ENCODE measurements around the gene CADPS2. TPM values are rescaled to one million over a fixed set of nuclear protein-coding genes. Genes with fewer than 3 reads are reported as not detected.

CADPS2 gene
- total and polyA plus RNA-seq, 8 donors = 7.7 to 27.3 (median 18.6) TPM

GRCh38 chr7:122299624-122300210 lies 586.5 kb downstream of the CADPS2 start:
- Histone ChIP-seq H3K9me3 (no peaks in the 10 kb centered on the region), H3K4me3 (peak overlapping the region in 1 of 4 donors; percentile 28), H3K27me3 (peaks cover 4 to 62% (median 20%) of the 10 kb centered on the region in 4 donors), H3K4me1 (peaks cover 0 to 8% (median under 1%) of the 10 kb centered on the region in 3 donors), H3K36me3 (no peaks in the 10 kb centered on the region), H3K27ac (no peak overlapping the region)
- TF ChIP-seq CTCF (IDR thresholded peaks at IDR 0.05) = no peak
- no peak for FAIRE-seq
- WGBS, 2 donors = 13 to 16% methylated on average over 32 of the region's 32 CpGs
- peak in 2 of 6 donors; percentile 40 to 50 for DNase-seq
- intact Hi-C loops (cut with DNase I) = no loop called here
- peak in 2 of 4 donors; percentile 11 to 17 for ATAC-seq

- Histone ChIP-seq H3K4me3 (no peak overlapping the region), H3K27ac (no peak overlapping the region), H3K9me3 (no peaks in the 10 kb centered on the region), H3K27me3 (peaks cover 4 to 58% (median 21%) of the 10 kb centered on the region in 4 donors), H3K36me3 (no peaks in the 10 kb centered on the region), H3K4me1 (peaks cover 0 to 5% (median 0%) of the 10 kb centered on the region in 3 donors)
- 64 to 68% methylated on average over 2 of the region's 2 CpGs for WGBS, 2 donors
- ATAC-seq (no peak), FAIRE-seq (no peak), DNase-seq (no peak)
- intact Hi-C loops (cut with DNase I) = no loop called here
- no peak for TF ChIP-seq CTCF (IDR thresholded peaks at IDR 0.05)
These were observed 587.6 kb downstream of the CADPS2 start for GRCh38 chr7:122298618-122299017.

GRCh38 chr7:122298131-122298530 lies 588.1 kb downstream of the CADPS2 start:
- DNase-seq (no peak), ATAC-seq (no peak), FAIRE-seq (no peak)
- Histone ChIP-seq H3K36me3 (no peaks in the 10 kb centered on the region), H3K27me3 (peaks cover 4 to 56% (median 21%) of the 10 kb centered on the region in 4 donors), H3K4me3 (no peak overlapping the region), H3K4me1 (peaks cover 0 to 4% (median 0%) of the 10 kb centered on the region in 3 donors), H3K9me3 (no peaks in the 10 kb centered on the region), H3K27ac (no peak overlapping the region)
- no peak for TF ChIP-seq CTCF (IDR thresholded peaks at IDR 0.05)
- 51 to 53% methylated on average over 2 of the region's 2 CpGs for WGBS, 2 donors
- intact Hi-C loops (cut with DNase I) = no loop called here

GRCh38 chr7:122291189-122291588 lies 595.1 kb downstream of the CADPS2 start:
- Histone ChIP-seq H3K27ac (no peak overlapping the region), H3K4me1 (no peaks in the 10 kb centered on the region), H3K9me3 (no peaks in the 10 kb centered on the region), H3K27me3 (peaks cover 0 to 14% (median 2%) of the 10 kb centered on the region in 4 donors), H3K36me3 (no peaks in the 10 kb centered on the region), H3K4me3 (no peak overlapping the region)
- ATAC-seq = no peak
- no peak for DNase-seq
- 71 to 78% methylated on average over 2 of the region's 2 CpGs for WGBS, 2 donors
- no peak for TF ChIP-seq CTCF (IDR thresholded peaks at IDR 0.05)
- intact Hi-C loops (cut with DNase I) = no loop called here
- no peak for FAIRE-seq

GRCh38 chr7:122290476-122290875 lies 595.8 kb downstream of the CADPS2 start:
- ATAC-seq (no peak), FAIRE-seq (no peak), DNase-seq (no peak)
- Histone ChIP-seq H3K9me3 (no peaks in the 10 kb centered on the region), H3K27ac (no peak overlapping the region), H3K36me3 (no peaks in the 10 kb centered on the region), H3K4me1 (no peaks in the 10 kb centered on the region), H3K4me3 (no peak overlapping the region), H3K27me3 (peaks cover 0 to 14% (median 2%) of the 10 kb centered on the region in 4 donors)
- intact Hi-C loops (cut with DNase I) = no loop called here
- WGBS, 2 donors = 84 to 92% methylated on average over 1 of the region's 1 CpG
- TF ChIP-seq CTCF (IDR thresholded peaks at IDR 0.05) = no peak

All from pancreas (tissue), 10 donors.